Pancreas (tissue), 10 donors: ENCODE data around the gene ZFR2. TPM values are rescaled to one million over a fixed set of nuclear protein-coding genes. Genes with fewer than 3 reads are reported as not detected.
A peak's percentile ranks its signal among the peaks of the same experiment; 100 is the strongest.

Experiments
- ATAC-seq, 4 donors: fragments of 200-7000 bp; cut with Tn5 transposase; one replicate each; pipeline versions ENCODE4 v1.8.0 to v1.9.1; 2020; ENCODE audit warnings: mild to moderate bottlenecking in 4 of 4, moderate library complexity in 4 of 4
- DNase-seq, 6 donors: peaks; one replicate each; pipeline ENCODE4 v3.0.0-alpha.2; 2020
- FAIRE-seq: peaks from 2 replicates; lab custom pipeline; 2012; peaks lifted over from hg19 to GRCh38; lab: Jason Lieb, UNC
- H3K27ac ChIP-seq, 4 donors: fragments of 200-600 bp; sonication (generic); 1 replicate in 3 of 4; 2 replicates in 1 of 4; pipeline versions ENCODE4 v1.5.0 to v1.8.0; 2020
- H3K27me3 ChIP-seq, 4 donors: fragments of 200-600 bp; one replicate each; pipeline ENCODE4 v1.8.0; 2021
- H3K36me3 ChIP-seq, 3 donors: fragments of 200-600 bp; sonication (generic) in 1 of 3; one replicate each; pipeline versions ENCODE4 v1.5.0 to v1.8.0; 2020 to 2021
- H3K4me1 ChIP-seq, 3 donors: fragments of 200-600 bp; one replicate each; pipeline ENCODE4 v1.8.0; 2021
- H3K4me3 ChIP-seq, 4 donors: fragments of 200-600 bp; sonication (generic) in 2 of 4; one replicate each; pipeline versions ENCODE4 v1.5.0 to v1.8.0; 2020 to 2021
- H3K9me3 ChIP-seq, 4 donors: fragments of 200-600 bp; one replicate each; pipeline ENCODE4 v1.8.0; 2021
- WGBS, 2 donors: extraction: QIAGEN DNeasy Blood & Tissue Kit; methylation state at CpG; one replicate each; pipeline ENCODE4 v1.1.7; 2013; 5-methylcytosine and 5-hydroxymethylcytosine counted together
- intact Hi-C, 3 donors: fragments of 100-400 bp; cut with DNase I; formaldehyde crosslinking; loops; one replicate each; pipeline versions ENCODE4 v1.11.1 to v1.14.2; 2022
- polyA plus RNA-seq, 2 donors: library from polyadenylated mRNA; stranded (reverse); fragments of 200-250 nt; gene quantifications; one replicate each; pipeline ENCODE4 v1.2.3, GENCODE V29; 2013
- total RNA-seq, 6 donors: library from RNA; stranded (reverse); fragmentation: NEBNext Ultra II Directional in 4 of 6; extraction: Animal tissue kit (Norgen Biotek cat#: 25700) in 4 of 6; gene quantifications; one replicate each; pipeline versions ENCODE4 v1.2.1 to v1.2.4, GENCODE V29; 2021 to 2023
- TF ChIP-seq, protein P1 (sequence below), 4 donors: fragments of 200-600 bp; sonication (generic) in 3 of 4; IDR thresholded peaks; one replicate each; pipeline versions ENCODE4 v1.5.0 to v1.8.0; 2021; ENCODE audit warnings: antibody characterized with exemption in 4 of 4
- donor health status: healthy with polysubstance abuse.
- donor health status: DM: no; HTN: no; CAD: no; lungs with moderate emphysema.
- donor health status: DM: no; HTN: no; CAD: no.
- donor health status: control.
- donor health status: control.
- donor health status: Bipolar disorder and iron deficiency.
- donor health status: DM: yes; HTN: yes; CAD: no.
- donor health status: DM: no; HTN: no; CAD: no.
- donor health status: DM: no; HTN: no; CAD: no.
- donor health status: DM: yes; HTN: yes; CAD: no.

ZFR2 gene
- total and polyA plus RNA-seq, 8 donors: 0.06 to 3.1 (median 0.34) TPM; not detected in 2

GRCh38 chr19:3801412-3802096 is 67.3 kb downstream of the ZFR2 start:
- intact Hi-C loops: loop anchor here in 1 of 3 donors (5.0 kb wide), 1 partner anchor 421 kb away; no protein-coding TSS in a partner anchor
- Histone ChIP-seq H3K9me3 (no peaks in the 10 kb centered on the region), H3K27me3 (peaks cover 0 to 5% (median 0%) of the 10 kb centered on the region in 4 donors), H3K36me3 (no peaks in the 10 kb centered on the region), H3K4me1 (no peaks in the 10 kb centered on the region), H3K27ac (no peak overlapping the region), H3K4me3 (peak overlapping the region in 1 of 4 donors; percentile 12)
- peak in 1 of 6 donors; percentile 48 for DNase-seq
- peak in 3 of 4 donors; percentile 41 to 60 (median 56) for ATAC-seq
- WGBS, 2 donors: 4% methylated on average over 46 of the region's 46 CpGs
- FAIRE-seq: no peak
- TF ChIP-seq, protein P1, sequence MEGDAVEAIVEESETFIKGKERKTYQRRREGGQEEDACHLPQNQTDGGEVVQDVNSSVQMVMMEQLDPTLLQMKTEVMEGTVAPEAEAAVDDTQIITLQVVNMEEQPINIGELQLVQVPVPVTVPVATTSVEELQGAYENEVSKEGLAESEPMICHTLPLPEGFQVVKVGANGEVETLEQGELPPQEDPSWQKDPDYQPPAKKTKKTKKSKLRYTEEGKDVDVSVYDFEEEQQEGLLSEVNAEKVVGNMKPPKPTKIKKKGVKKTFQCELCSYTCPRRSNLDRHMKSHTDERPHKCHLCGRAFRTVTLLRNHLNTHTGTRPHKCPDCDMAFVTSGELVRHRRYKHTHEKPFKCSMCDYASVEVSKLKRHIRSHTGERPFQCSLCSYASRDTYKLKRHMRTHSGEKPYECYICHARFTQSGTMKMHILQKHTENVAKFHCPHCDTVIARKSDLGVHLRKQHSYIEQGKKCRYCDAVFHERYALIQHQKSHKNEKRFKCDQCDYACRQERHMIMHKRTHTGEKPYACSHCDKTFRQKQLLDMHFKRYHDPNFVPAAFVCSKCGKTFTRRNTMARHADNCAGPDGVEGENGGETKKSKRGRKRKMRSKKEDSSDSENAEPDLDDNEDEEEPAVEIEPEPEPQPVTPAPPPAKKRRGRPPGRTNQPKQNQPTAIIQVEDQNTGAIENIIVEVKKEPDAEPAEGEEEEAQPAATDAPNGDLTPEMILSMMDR (IDR thresholded peaks at IDR 0.05): no peak

- Histone ChIP-seq H3K27me3 (peaks cover 0 to 5% (median 0%) of the 10 kb centered on the region in 4 donors), H3K36me3 (no peaks in the 10 kb centered on the region), H3K9me3 (no peaks in the 10 kb centered on the region), H3K4me3 (no peak overlapping the region), H3K4me1 (no peaks in the 10 kb centered on the region), H3K27ac (no peak overlapping the region)
- intact Hi-C loops: loop anchor here in 1 of 3 donors (5.0 kb wide), 1 partner anchor 421 kb away; no protein-coding TSS in a partner anchor
- FAIRE-seq (no peak), DNase-seq (no peak), ATAC-seq (no peak)
- TF ChIP-seq, protein P1 (IDR thresholded peaks at IDR 0.05): no peak
- 28 to 30% methylated on average over 21 of the region's 21 CpGs for WGBS, 2 donors
Measured at GRCh38 chr19:3800996-3801395, 67.8 kb downstream of the ZFR2 start.

GRCh38 chr19:3798137-3798536 is 70.7 kb downstream of the ZFR2 start:
- Histone ChIP-seq H3K27ac (no peak overlapping the region), H3K4me3 (no peak overlapping the region), H3K9me3 (no peaks in the 10 kb centered on the region), H3K27me3 (peaks cover 0 to 5% (median 0%) of the 10 kb centered on the region in 4 donors), H3K36me3 (no peaks in the 10 kb centered on the region), H3K4me1 (no peaks in the 10 kb centered on the region)
- no peak for ATAC-seq
- DNase-seq: no peak
- FAIRE-seq: no peak
- TF ChIP-seq, protein P1 (IDR thresholded peaks at IDR 0.05): no peak
- intact Hi-C loops: no loop called here
- 55 to 75% methylated on average over 6 of the region's 6 CpGs for WGBS, 2 donors

DNA sequence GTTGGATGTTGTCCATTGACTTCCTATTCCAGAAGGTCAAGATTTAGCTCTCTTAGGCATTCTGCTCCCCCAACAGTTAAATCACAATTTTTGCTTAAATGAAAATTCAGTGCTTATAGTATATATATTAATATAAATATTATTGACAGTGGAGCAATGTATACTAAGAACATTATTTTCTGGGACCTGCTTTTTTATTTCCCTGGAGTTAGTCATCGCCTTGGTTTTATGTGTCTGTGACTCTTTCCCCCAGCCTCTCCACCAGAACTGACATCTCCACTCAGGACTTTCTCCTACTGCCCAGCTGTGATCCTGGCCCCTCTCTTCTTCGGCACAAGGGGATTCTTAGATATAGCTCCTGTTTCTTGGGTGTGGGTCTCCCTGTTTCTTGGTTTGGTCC is 72.5 kb downstream of the ZFR2 start:
- Histone ChIP-seq H3K9me3 (no peaks in the 10 kb centered on the region), H3K4me3 (no peak overlapping the region), H3K27me3 (no peaks in the 10 kb centered on the region), H3K36me3 (no peaks in the 10 kb centered on the region), H3K27ac (no peak overlapping the region), H3K4me1 (no peaks in the 10 kb centered on the region)
- 77 to 89% methylated on average over 2 of the region's 2 CpGs for WGBS, 2 donors
- intact Hi-C loops: no loop called here
- TF ChIP-seq, protein P1 (IDR thresholded peaks at IDR 0.05): no peak
- DNase-seq (no peak), FAIRE-seq (no peak), ATAC-seq (no peak)

- WGBS, 2 donors: 87 to 89% methylated on average over 3 of the region's 3 CpGs
- no peaks in the 10 kb centered on the region for H3K9me3 ChIP-seq
- intact Hi-C loops: no loop called here
- H3K4me1 ChIP-seq: no peaks in the 10 kb centered on the region
- no peaks in the 10 kb centered on the region for H3K36me3 ChIP-seq
- no peaks in the 10 kb centered on the region for H3K27me3 ChIP-seq
- H3K4me3 ChIP-seq: no peak overlapping the region
- ATAC-seq (no peak), FAIRE-seq (no peak), DNase-seq (no peak)
- no peak overlapping the region for H3K27ac ChIP-seq
- TF ChIP-seq, protein P1 (IDR thresholded peaks at IDR 0.05): no peak
Measured at GRCh38 chr19:3793799-3794198, 75.0 kb downstream of the ZFR2 start.
